Kidney (tissue), 14 donors: ENCODE measurements around the gene WAC. TPM values are rescaled to one million over a fixed set of nuclear protein-coding genes. Genes with fewer than 3 reads are reported as not detected.

Experiments used
- DNase-seq, 5 donors: peaks; one replicate each; pipeline ENCODE4 v3.0.0-alpha.2; 2013 to 2020
- FAIRE-seq: peaks from 2 replicates; lab custom pipeline; 2012; peaks lifted over from hg19 to GRCh38; lab: Jason Lieb, UNC
- H3K27ac ChIP-seq, 2 donors: one replicate each; pipeline ENCODE4 v1.7.0; 2013; ENCODE audit warnings: low read depth in 2 of 2, low read length in 2 of 2, inconsistent platforms in 1 of 2
- H3K27me3 ChIP-seq: one replicate; pipeline ENCODE4 v1.7.1; 2013; ENCODE audit warnings: low read length, inconsistent platforms; ENCODE audit not compliant: control insufficient read depth, insufficient read depth
- H3K36me3 ChIP-seq, 3 donors: one replicate each; pipeline versions ENCODE4 v1.7.0 to v1.7.1; 2013; ENCODE audit warnings: low read length in 3 of 3, control low read depth in 1 of 3, inconsistent platforms in 1 of 3; ENCODE audit not compliant: insufficient read depth in 3 of 3, control insufficient read depth in 2 of 3
- H3K4me1 ChIP-seq, 3 donors: one replicate each; pipeline versions ENCODE4 v1.7.0 to v1.7.1; 2013; ENCODE audit warnings: low read length in 3 of 3, inconsistent platforms in 1 of 3, low read depth in 1 of 3; ENCODE audit not compliant: control insufficient read depth in 2 of 3, insufficient read depth in 2 of 3
- H3K4me3 ChIP-seq, 3 donors: one replicate each; pipeline versions ENCODE4 v1.7.0 to v1.8.1; 2013; ENCODE audit warnings: low read length in 3 of 3, control low read depth in 1 of 3, inconsistent platforms in 1 of 3
- H3K9ac ChIP-seq, 3 donors: one replicate each; pipeline versions ENCODE4 v1.7.0 to v1.7.1; 2013; ENCODE audit warnings: low read length in 3 of 3, control low read depth in 1 of 3, inconsistent platforms in 1 of 3
- H3K9me3 ChIP-seq, 3 donors: one replicate each; pipeline versions ENCODE4 v1.7.0 to v1.7.1; 2013; ENCODE audit warnings: low read length in 3 of 3, control low read depth in 1 of 3, inconsistent platforms in 1 of 3; ENCODE audit not compliant: control insufficient read depth in 2 of 3, insufficient read depth in 1 of 3
- CTCF ChIP-seq: IDR thresholded peaks from 3 replicates; pipeline ENCODE4 v1.5.1; 2012; ENCODE audit warnings: mild to moderate bottlenecking, moderate library complexity, borderline replicate concordance; ENCODE audit not compliant: insufficient read depth; ENCODE audit errors: extremely low read depth
- intact Hi-C: fragments of 100-400 bp; cut with DNase I; formaldehyde crosslinking; loops from one replicate; pipeline ENCODE4 v1.11.1; 2022
- polyA plus RNA-seq: library from polyadenylated mRNA; stranded (reverse); fragments of 350-450 nt; fragmentation: Illumina TruSeq; extraction: RNeasy Lipid Tissue Mini Kit (QIAGEN cat#74804); gene quantifications from one replicate; pipeline ENCODE4 v1.2.3, GENCODE V29; 2014; ENCODE audit warnings: low read depth, low replicate concordance; ENCODE audit not compliant: insufficient read depth
- total RNA-seq: library from RNA; stranded (reverse); fragmentation: NEBNext Ultra II Directional; extraction: Animal tissue kit (Norgen Biotek cat#: 25700); gene quantifications from one replicate; pipeline ENCODE4 v1.2.1, GENCODE V29; 2021
- donor health status: control.
- donor health status: control.
- donor health status: control.
- donor health status: control.
- donor health status: control.
- donor health status: DM: yes; HTN: yes; CAD: no.
- donor health status: Normal renal cell carcinoma (clear cell type).

WAC gene
- total and polyA plus RNA-seq, 2 donors from 2014 or later, result 33.4 to 107 TPM

DNA sequence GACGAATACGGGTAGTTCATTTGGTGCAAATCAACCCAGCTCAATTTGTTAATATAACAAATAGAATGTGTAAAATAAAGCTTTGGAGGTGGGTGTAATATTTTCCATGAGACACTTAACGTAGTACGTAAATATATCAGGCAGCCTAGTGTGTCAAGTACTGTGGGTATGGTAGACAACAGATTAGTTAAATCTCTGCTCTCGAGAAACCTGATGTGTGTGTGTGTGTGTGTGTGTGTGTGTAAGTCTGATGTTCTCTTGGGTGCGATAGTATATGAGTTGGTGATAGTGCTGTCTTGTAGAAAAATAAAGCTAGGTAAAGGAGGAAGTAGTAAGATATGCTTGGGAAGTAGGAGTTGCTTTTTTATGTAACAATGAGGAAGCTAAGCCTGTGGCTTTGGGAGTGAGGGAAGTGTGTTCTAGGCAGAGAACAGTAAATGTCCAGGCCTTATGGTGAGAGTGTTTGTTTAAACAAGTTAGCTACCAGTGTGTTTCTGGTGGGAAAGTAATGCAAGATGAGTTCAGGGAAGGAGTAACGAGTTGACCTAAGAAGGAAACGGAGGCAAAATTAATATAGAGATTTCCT lies 26.1 kb downstream of the WAC start:
- no peaks in the 10 kb centered on the region for H3K27me3 ChIP-seq
- no peak for TF ChIP-seq CTCF
- peaks cover 0 to 10% (median 1%) of the 10 kb centered on the region in 3 donors for H3K36me3 ChIP-seq
- H3K4me1 ChIP-seq, result peaks cover 0 to 16% (median 7%) of the 10 kb centered on the region in 3 donors
- no peak overlapping the region for H3K9ac ChIP-seq
- H3K4me3 ChIP-seq, result no peak overlapping the region
- no peaks in the 10 kb centered on the region for H3K9me3 ChIP-seq
- peak in 1 of 5 donors; percentile 11 for DNase-seq
- H3K27ac ChIP-seq, result no peak overlapping the region
- intact Hi-C loops, result no loop called here
- no peak for FAIRE-seq

- H3K27ac ChIP-seq, result no peak overlapping the region
- intact Hi-C loops, result no loop called here
- no peak for TF ChIP-seq CTCF
- H3K4me3 ChIP-seq, result no peak overlapping the region
- peaks cover 0 to 18% (median 7%) of the 10 kb centered on the region in 3 donors for H3K4me1 ChIP-seq
- DNase-seq (peak in 3 of 5 donors; percentile 33 to 80 (median 75)), FAIRE-seq (no peak)
- peaks cover 0 to 10% (median 2%) of the 10 kb centered on the region in 3 donors for H3K36me3 ChIP-seq
- no peaks in the 10 kb centered on the region for H3K27me3 ChIP-seq
- H3K9me3 ChIP-seq, result no peaks in the 10 kb centered on the region
- no peak overlapping the region for H3K9ac ChIP-seq
Observed at GRCh38 chr10:28559618-28560017, 26.7 kb downstream of the WAC start.

- Histone ChIP-seq H3K4me1 (peaks cover 0 to 18% (median 7%) of the 10 kb centered on the region in 3 donors), H3K27ac (no peak overlapping the region), H3K27me3 (no peaks in the 10 kb centered on the region), H3K4me3 (no peak overlapping the region), H3K9ac (no peak overlapping the region), H3K9me3 (no peaks in the 10 kb centered on the region), H3K36me3 (peaks cover 0 to 6% (median 2%) of the 10 kb centered on the region in 3 donors)
- no peak for DNase-seq
- intact Hi-C loops, result no loop called here
- FAIRE-seq, result no peak
- TF ChIP-seq CTCF, result no peak
Observed at GRCh38 chr10:28560617-28561016, 27.7 kb downstream of the WAC start.

- Histone ChIP-seq H3K27me3 (no peaks in the 10 kb centered on the region), H3K9me3 (no peaks in the 10 kb centered on the region), H3K4me3 (no peak overlapping the region), H3K9ac (no peak overlapping the region), H3K4me1 (peaks cover 0 to 16% (median 7%) of the 10 kb centered on the region in 3 donors), H3K27ac (no peak overlapping the region), H3K36me3 (peaks cover 0 to 6% (median 2%) of the 10 kb centered on the region in 3 donors)
- no peak for FAIRE-seq
- DNase-seq, result no peak
- intact Hi-C loops, result no loop called here
- TF ChIP-seq CTCF, result no peak
Observed at GRCh38 chr10:28561531-28561930, 28.6 kb downstream of the WAC start.
